AG10803 (cell line): ENCODE data around the gene TNPO1.
"Not testable (repeated sequence)": the region's sequence is repeated elsewhere in the genome, so short reads cannot be mapped to it uniquely, and the experiment has no call there.

Experiments used
- DNase-seq: peaks from one replicate; pipeline ENCODE4 v3.0.0; 2010; ENCODE audit warnings: low read depth
- H3K4me3 ChIP-seq: 2 replicates; pipeline ENCODE4 v1.5.1; 2011; ENCODE audit warnings: mild to moderate bottlenecking, low read length, control low read depth
- CTCF ChIP-seq: conservative IDR thresholded peaks from 2 replicates; pipeline ENCODE4 v1.5.1; 2011; ENCODE audit warnings: mild to moderate bottlenecking, low read length, control low read depth, inconsistent platforms

Gene TNPO1

GRCh38 chr5:72785801-72786200, 30.7 kb upstream of the TNPO1 start:
- no peak for TF ChIP-seq CTCF
- no peak for DNase-seq

GRCh38 chr5:72786676-72787075, 29.8 kb upstream of the TNPO1 start:
- TF ChIP-seq CTCF, result no peak
- DNase-seq, result no peak
- H3K4me3 ChIP-seq, result no peak overlapping the region

More at GRCh38 chr5:72785801-72786200, 30.7 kb upstream of the TNPO1 start:
- no peak overlapping the region for H3K4me3 ChIP-seq

GRCh38 chr5:72788866-72789505, 27.5 kb upstream of the TNPO1 start:
- DNase-seq, result peak; percentile 38
- no peak for TF ChIP-seq CTCF
- H3K4me3 ChIP-seq, result no peak overlapping the region

- no peak for TF ChIP-seq CTCF
- H3K4me3 ChIP-seq, result no peak overlapping the region
- peak; percentile 31 for DNase-seq
Measured at GRCh38 chr5:72790186-72790585, 26.3 kb upstream of the TNPO1 start.

- not testable (repeated sequence) for DNase-seq, H3K4me3 ChIP-seq
Measured at GRCh38 chr5:72792662-72793061, 23.8 kb upstream of the TNPO1 start.

GRCh38 chr5:72796001-72796400, 20.5 kb upstream of the TNPO1 start:
- DNase-seq, result no peak
- TF ChIP-seq CTCF, result no peak
- H3K4me3 ChIP-seq, result no peak overlapping the region

- TF ChIP-seq CTCF, result no peak
- no peak overlapping the region for H3K4me3 ChIP-seq
- no peak for DNase-seq
Measured at GRCh38 chr5:72799721-72800120, 16.7 kb upstream of the TNPO1 start.

GRCh38 chr5:72808637-72809036, 7.8 kb upstream of the TNPO1 start:
- not testable (repeated sequence) for DNase-seq, H3K4me3 ChIP-seq
